Testis (tissue), 3 donors: ENCODE measurements around the gene PNPLA6. TPM values are rescaled to one million over a fixed set of nuclear protein-coding genes. Genes with fewer than 3 reads are reported as not detected.

ENCODE experiments used
- DNase-seq: peaks from one replicate; pipeline ENCODE4 v3.0.0-alpha.2; 2019
- H3K27ac ChIP-seq, 2 donors: fragments of 200-600 bp; sonication (generic); one replicate each; pipeline ENCODE4 v1.5.1; 2019
- H3K27me3 ChIP-seq: fragments of 200-600 bp; sonication (generic); one replicate; pipeline ENCODE4 v1.5.1; 2019
- H3K36me3 ChIP-seq: fragments of 200-600 bp; sonication (generic); one replicate; pipeline ENCODE4 v1.5.1; 2017; ENCODE audit warnings: low read depth; ENCODE audit errors: missing control alignments
- H3K4me1 ChIP-seq: fragments of 200-600 bp; sonication (generic); one replicate; pipeline ENCODE4 v1.5.1; 2019
- H3K4me3 ChIP-seq, 2 donors: fragments of 200-600 bp; sonication (generic); one replicate each; pipeline ENCODE4 v1.5.1; 2017 to 2019
- H3K9me3 ChIP-seq: fragments of 200-600 bp; sonication (generic); one replicate; pipeline ENCODE4 v1.5.1; 2017
- CTCF ChIP-seq, 3 experiments: fragments of 450-650 bp in 2 of 3; fragments of 200-600 bp in 1 of 3; sonication (generic) in 1 of 3; IDR thresholded peaks; one replicate each; pipeline ENCODE4 v1.5.1; 2016 to 2019; ENCODE audit warnings: antibody characterized with exemption in 3 of 3, mild to moderate bottlenecking in 2 of 3, moderate library complexity in 1 of 3
- POLR2A ChIP-seq: fragments of 450-650 bp; IDR thresholded peaks from one replicate; pipeline ENCODE4 v1.6.1; 2017; ENCODE audit warnings: antibody characterized with exemption, mild to moderate bottlenecking, moderate library complexity
- WGBS, 2 donors: methylation state at CpG; one replicate each; pipeline ENCODE4 v1.1.5; 2018; 5-methylcytosine and 5-hydroxymethylcytosine counted together
- intact Hi-C: fragments of 100-400 bp; cut with DNase I; formaldehyde crosslinking; loops from one replicate; pipeline ENCODE4 v1.15.1; 2023; ENCODE audit warnings: low total_unique reads
- polyA plus RNA-seq: library from polyadenylated mRNA; stranded (reverse); fragments of 350-450 nt; fragmentation: Illumina TruSeq; extraction: RNeasy Lipid Tissue Mini Kit (QIAGEN cat#74804); gene quantifications from one replicate; pipeline ENCODE4 v1.2.3, GENCODE V29; 2014; ENCODE audit warnings: low read depth, low replicate concordance; ENCODE audit not compliant: insufficient read depth
- total RNA-seq, 2 donors: library from RNA; depleted of rRNA; stranded (reverse); fragments of >200 nt; gene quantifications; one replicate each; pipeline ENCODE4 v1.2.3, GENCODE V29; 2016

Gene PNPLA6
- total and polyA plus RNA-seq, 3 donors from 2014 or later: 109 to 153 (median 143) TPM

- intact Hi-C loops: no loop called here
- WGBS, 2 donors: 85 to 91% methylated on average over 3 of the region's 3 CpGs
- no peaks in the 10 kb centered on the region for H3K36me3 ChIP-seq
- TF ChIP-seq CTCF (IDR thresholded peaks at IDR 0.05) (no peak), POLR2A (no peak)
- no peaks in the 10 kb centered on the region for H3K27me3 ChIP-seq
- H3K9me3 ChIP-seq: no peaks in the 10 kb centered on the region
- H3K4me3 ChIP-seq: no peak overlapping the region
- no peak overlapping the region for H3K27ac ChIP-seq
- no peak for DNase-seq
- no peaks in the 10 kb centered on the region for H3K4me1 ChIP-seq
Measured at GRCh38 chr19:7544626-7545025, 9.1 kb downstream of the PNPLA6 start.

DNA sequence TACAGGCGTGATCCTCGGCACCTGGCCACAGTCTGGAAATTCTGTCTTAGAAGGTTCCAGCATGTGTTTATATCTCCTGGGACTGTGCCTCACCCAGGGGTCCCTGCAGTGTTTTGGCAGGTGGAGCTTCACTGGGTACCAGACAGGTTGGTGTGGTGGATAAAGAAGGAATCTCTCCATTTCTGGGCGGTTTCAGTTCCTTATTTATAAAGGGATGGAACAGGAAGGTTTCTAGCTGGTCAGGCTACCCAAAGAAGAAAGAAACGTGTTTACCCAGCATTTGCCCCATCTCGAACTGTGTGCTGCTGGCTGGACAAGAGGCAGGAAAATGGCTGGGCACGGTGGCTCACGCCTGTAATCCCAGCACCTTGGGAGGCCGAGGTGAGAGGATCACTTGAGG lies 9.8 kb downstream of the PNPLA6 start:
- Histone ChIP-seq H3K36me3 (no peaks in the 10 kb centered on the region), H3K4me1 (no peaks in the 10 kb centered on the region), H3K4me3 (no peak overlapping the region), H3K27me3 (no peaks in the 10 kb centered on the region), H3K27ac (no peak overlapping the region), H3K9me3 (no peaks in the 10 kb centered on the region)
- TF ChIP-seq CTCF (IDR thresholded peaks at IDR 0.05): no peak
- no peak for TF ChIP-seq POLR2A
- 90% methylated on average over 7 to 8 of the region's 8 CpGs for WGBS, 2 donors
- intact Hi-C loops: no loop called here
- no peak for DNase-seq

DNA sequence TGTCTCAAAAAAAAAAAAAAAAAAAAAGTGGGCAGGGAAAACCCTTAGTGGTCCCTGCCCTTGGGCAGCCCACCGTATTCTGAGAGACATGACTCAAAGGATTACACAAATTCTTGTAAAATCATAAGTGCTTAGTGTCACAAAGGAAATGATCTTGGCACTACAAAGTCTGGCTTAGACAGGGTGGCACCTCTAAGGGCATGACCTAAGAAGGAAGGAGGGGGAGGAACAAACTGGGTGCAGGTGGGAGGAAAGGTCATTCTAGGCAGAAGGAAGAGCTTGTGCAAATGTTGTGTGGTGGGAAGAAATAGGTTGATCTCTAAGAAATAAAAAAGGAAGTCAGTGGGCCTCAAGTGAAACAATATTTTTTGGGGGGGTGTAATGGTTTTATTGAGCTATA lies 10.4 kb downstream of the PNPLA6 start:
- intact Hi-C loops: no loop called here
- Histone ChIP-seq H3K36me3 (no peaks in the 10 kb centered on the region), H3K4me3 (no peak overlapping the region), H3K27ac (no peak overlapping the region), H3K27me3 (no peaks in the 10 kb centered on the region), H3K4me1 (no peaks in the 10 kb centered on the region), H3K9me3 (no peaks in the 10 kb centered on the region)
- WGBS, 2 donors: 79 to 84% methylated on average over 1 of the region's 1 CpG
- no peak for DNase-seq
- no peak for TF ChIP-seq CTCF (IDR thresholded peaks at IDR 0.05)
- TF ChIP-seq POLR2A: no peak

DNA sequence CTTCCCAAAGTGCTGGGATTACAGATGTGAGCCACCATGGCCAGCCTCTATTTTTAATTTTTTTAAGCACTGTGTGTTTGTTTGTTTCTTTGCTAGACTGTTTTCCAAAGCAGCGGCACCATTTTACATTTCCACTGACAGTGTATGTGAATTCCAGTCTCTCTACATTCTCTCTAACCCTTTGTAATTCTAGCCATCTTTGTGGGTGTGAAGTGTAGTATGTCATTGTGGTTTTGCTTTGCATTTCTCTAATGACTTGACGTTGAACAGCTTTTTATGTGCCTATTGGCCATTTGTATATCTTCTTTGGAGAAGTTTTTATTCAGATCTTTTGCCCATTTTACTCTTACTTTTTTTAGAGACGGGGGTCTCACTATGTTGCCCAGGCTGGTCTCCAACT lies 11.6 kb downstream of the PNPLA6 start:
- Histone ChIP-seq H3K27me3 (no peaks in the 10 kb centered on the region), H3K9me3 (no peaks in the 10 kb centered on the region), H3K36me3 (no peaks in the 10 kb centered on the region), H3K4me1 (no peaks in the 10 kb centered on the region), H3K27ac (no peak overlapping the region), H3K4me3 (no peak overlapping the region)
- intact Hi-C loops: no loop called here
- no peak for DNase-seq
- TF ChIP-seq POLR2A (no peak), CTCF (IDR thresholded peaks at IDR 0.05) (no peak)
- WGBS, 2 donors: 86 to 92% methylated on average over 3 of the region's 3 CpGs

DNA sequence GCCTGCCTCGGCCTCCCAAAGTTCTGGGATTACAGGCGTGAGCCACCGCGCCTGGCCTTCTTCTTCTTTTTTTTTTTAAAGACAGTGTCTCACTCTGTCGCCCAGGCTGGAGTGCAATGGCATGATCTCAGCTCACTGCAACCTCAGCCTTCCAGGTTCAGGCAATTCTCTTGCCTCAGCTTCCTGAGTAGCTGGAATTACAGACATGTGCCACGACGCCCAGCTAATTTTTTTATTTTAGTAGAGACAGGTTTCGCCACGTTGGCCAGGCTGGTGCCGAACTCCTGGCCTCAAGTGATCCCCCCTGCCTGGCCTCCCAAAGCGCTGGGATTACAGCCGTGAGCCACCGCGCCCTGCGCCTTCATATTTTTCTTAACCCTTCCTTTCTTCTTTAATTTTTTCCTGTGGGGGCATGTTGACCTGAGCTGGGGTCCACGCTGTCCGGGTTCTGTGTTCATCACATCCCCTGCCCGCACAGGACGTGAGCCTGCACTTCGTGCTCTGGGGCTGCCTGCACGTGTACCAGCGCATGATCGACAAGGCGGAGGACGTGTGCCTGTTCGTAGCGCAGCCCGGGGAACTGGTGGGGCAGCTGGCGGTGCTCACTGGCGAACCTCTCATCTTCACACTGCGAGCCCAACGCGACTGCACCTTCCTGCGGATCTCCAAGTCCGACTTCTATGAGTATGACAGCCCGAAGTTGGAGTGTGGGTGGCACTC lies 14.1 kb downstream of the PNPLA6 start:
- Histone ChIP-seq H3K36me3 (no peaks in the 10 kb centered on the region), H3K27ac (no peak overlapping the region), H3K9me3 (no peaks in the 10 kb centered on the region), H3K4me3 (no peak overlapping the region), H3K27me3 (no peaks in the 10 kb centered on the region), H3K4me1 (no peaks in the 10 kb centered on the region)
- DNase-seq: no peak
- no peak for TF ChIP-seq CTCF (IDR thresholded peaks at IDR 0.05)
- TF ChIP-seq POLR2A: no peak
- intact Hi-C loops: no loop called here
- WGBS, 2 donors: 71 to 87% methylated on average over 18 to 36 of the region's 36 CpGs
